HL-60 (cell line): ENCODE measurements around the gene AHRR.

ENCODE experiments used
- DNase-seq, 2 experiments: peaks; one replicate each; pipeline ENCODE4 v3.0.0-alpha.2; 2010 to 2020; ENCODE audit warnings: low read depth in 1 of 2, low spot score in 1 of 2
- H3K27ac ChIP-seq: fragments of 250-450 bp; sonication (Bioruptor Pico); replicated peaks from 2 replicates; pipeline ENCODE4 v1.5.1; 2020; ENCODE audit warnings: mild to moderate bottlenecking, moderate library complexity
- H3K27me3 ChIP-seq: fragments of 250-450 bp; sonication (Bioruptor Pico); 2 replicates; pipeline ENCODE4 v1.5.1; 2021; ENCODE audit warnings: mild to moderate bottlenecking, moderate library complexity; ENCODE audit not compliant: insufficient read depth, poor library complexity, severe bottlenecking
- H3K4me3 ChIP-seq: replicated peaks from 2 replicates; pipeline ENCODE4 v1.5.1; 2011; ENCODE audit warnings: mild to moderate bottlenecking, control low read depth, low read length; ENCODE audit not compliant: insufficient read depth
- CTCF ChIP-seq: IDR thresholded peaks from one replicate; pipeline ENCODE4 v1.5.1; 2011; ENCODE audit warnings: low read length, control low read depth, inconsistent platforms; ENCODE audit not compliant: insufficient read depth
- GABPA ChIP-seq: IDR thresholded peaks from 2 replicates; pipeline ENCODE4 v1.6.1; 2012; ENCODE audit warnings: low read depth
- POLR2AphosphoS5 ChIP-seq: IDR thresholded peaks from 2 replicates; pipeline ENCODE4 v1.6.1; 2012; ENCODE audit warnings: low read depth
- REST ChIP-seq: IDR thresholded peaks from 2 replicates; pipeline ENCODE4 v1.6.1; 2012; ENCODE audit warnings: low read depth; ENCODE audit not compliant: insufficient replicate concordance
- SPI1 ChIP-seq: IDR thresholded peaks from 2 replicates; pipeline ENCODE4 v1.6.1; 2012; ENCODE audit warnings: low read depth, mild to moderate bottlenecking, borderline replicate concordance

The AHRR gene

GRCh38 chr5:305050-305449 lies 16.5 kb upstream of the AHRR start:
- no peak overlapping the region for H3K4me3 ChIP-seq
- no peak for DNase-seq
- H3K27me3 ChIP-seq: no peaks in the 10 kb centered on the region
- TF ChIP-seq REST (no peak), POLR2AphosphoS5 (no peak), GABPA (no peak), CTCF (no peak), SPI1 (no peak)
- no peak overlapping the region for H3K27ac ChIP-seq

- Histone ChIP-seq H3K27ac (no peak overlapping the region), H3K4me3 (no peak overlapping the region), H3K27me3 (no peaks in the 10 kb centered on the region)
- TF ChIP-seq GABPA (no peak), SPI1 (no peak), CTCF (no peak)
- no peak for DNase-seq
Measured at GRCh38 chr5:305459-305858, 16.1 kb upstream of the AHRR start.

- H3K27ac ChIP-seq: no peak overlapping the region
- DNase-seq: no peak
- no peak for TF ChIP-seq SPI1
- TF ChIP-seq REST: no peak
- no peak for TF ChIP-seq CTCF
- no peak for TF ChIP-seq POLR2AphosphoS5
- TF ChIP-seq GABPA: no peak
- H3K27me3 ChIP-seq: no peaks in the 10 kb centered on the region
- H3K4me3 ChIP-seq: no peak overlapping the region
Measured at GRCh38 chr5:306011-306805, 15.3 kb upstream of the AHRR start.

- Histone ChIP-seq H3K27ac (no peak overlapping the region), H3K27me3 (no peaks in the 10 kb centered on the region), H3K4me3 (no peak overlapping the region)
- no peak for DNase-seq
- TF ChIP-seq REST (no peak), POLR2AphosphoS5 (no peak)
Measured at GRCh38 chr5:307306-307705, 14.2 kb upstream of the AHRR start.
